Measurements from ENCODE around the gene ACOT8. TPM values are rescaled to one million over a fixed set of nuclear protein-coding genes. Genes with fewer than 3 reads are reported as not detected.
"Not testable (repeated sequence)": the region's sequence is repeated elsewhere in the genome, so short reads cannot be mapped to it uniquely, and the experiment has no call there.

The ACOT8 gene
- total RNA-seq, 1 donor, result 13.9 TPM

- Histone ChIP-seq H3K9me3 (ENCODE audit: low read depth, low read length) (no peaks in the 10 kb centered on the region), H3K27me3 (ENCODE audit: insufficient read depth, low read length) (no peaks in the 10 kb centered on the region), H3K4me3 (ENCODE audit: low read length) (no peak overlapping the region), H3K4me1 (ENCODE audit: insufficient read depth, low read length) (peaks cover 43% of the 10 kb centered on the region)
These were observed 24.6 kb downstream of the ACOT8 start for GRCh38 chr20:45832619-45833018.

GRCh38 chr20:45829673-45830106 is 27.5 kb downstream of the ACOT8 start:
- not testable (repeated sequence) for H3K4me3 ChIP-seq (ENCODE audit: low read length); H3K27me3 ChIP-seq (ENCODE audit: insufficient read depth, low read length); H3K9me3 ChIP-seq (ENCODE audit: low read depth, low read length)
- peaks cover 30% of the 10 kb centered on the region for H3K4me1 ChIP-seq (ENCODE audit: insufficient read depth, low read length)

GRCh38 chr20:45828589-45828988 is 28.6 kb downstream of the ACOT8 start:
- no peak overlapping the region for H3K4me3 ChIP-seq (ENCODE audit: low read length)
- H3K27me3 ChIP-seq (ENCODE audit: insufficient read depth, low read length), result peaks cover 6% of the 10 kb centered on the region
- no peaks in the 10 kb centered on the region for H3K9me3 ChIP-seq (ENCODE audit: low read depth, low read length)
- peaks cover 31% of the 10 kb centered on the region for H3K4me1 ChIP-seq (ENCODE audit: insufficient read depth, low read length)

GRCh38 chr20:45827712-45828111 is 29.5 kb downstream of the ACOT8 start:
- peaks cover 33% of the 10 kb centered on the region for H3K4me1 ChIP-seq (ENCODE audit: insufficient read depth, low read length)
- no peaks in the 10 kb centered on the region for H3K9me3 ChIP-seq (ENCODE audit: low read depth, low read length)
- no peak overlapping the region for H3K4me3 ChIP-seq (ENCODE audit: low read length)
- H3K27me3 ChIP-seq (ENCODE audit: insufficient read depth, low read length), result peaks cover 15% of the 10 kb centered on the region

- peaks cover 30% of the 10 kb centered on the region for H3K4me1 ChIP-seq (ENCODE audit: insufficient read depth, low read length)
- no peak within 1 kb of the TSS for H3K4me3 ChIP-seq (ENCODE audit: low read length)
- H3K27me3 ChIP-seq (ENCODE audit: insufficient read depth, low read length), result peaks cover 16% of the 10 kb centered on the region
- no peaks in the 10 kb centered on the region for H3K9me3 ChIP-seq (ENCODE audit: low read depth, low read length)
These were observed 30.1 kb downstream of the ACOT8 start, which contains the start of gene TNNC2 for GRCh38 chr20:45827030-45827652. Gene TNNC2, minus strand, starts transcription at chr20:45827312. Its CDS starts 64 bp downstream, at chr20:45827248.

GRCh38 chr20:45826381-45827019 is 30.7 kb downstream of the ACOT8 start:
- peaks cover 19% of the 10 kb centered on the region for H3K27me3 ChIP-seq (ENCODE audit: insufficient read depth, low read length)
- H3K9me3 ChIP-seq (ENCODE audit: low read depth, low read length), result no peaks in the 10 kb centered on the region
- no peak overlapping the region for H3K4me3 ChIP-seq (ENCODE audit: low read length)
- H3K4me1 ChIP-seq (ENCODE audit: insufficient read depth, low read length), result peaks cover 24% of the 10 kb centered on the region

- peaks cover 19% of the 10 kb centered on the region for H3K27me3 ChIP-seq (ENCODE audit: insufficient read depth, low read length)
- H3K9me3 ChIP-seq (ENCODE audit: low read depth, low read length), result no peaks in the 10 kb centered on the region
- H3K4me3 ChIP-seq (ENCODE audit: low read length), result no peak overlapping the region
- H3K4me1 ChIP-seq (ENCODE audit: insufficient read depth, low read length), result peaks cover 27% of the 10 kb centered on the region
These were observed 33.0 kb downstream of the ACOT8 start for GRCh38 chr20:45823949-45824835.

GRCh38 chr20:45822857-45823256 is 34.3 kb downstream of the ACOT8 start:
- Histone ChIP-seq H3K9me3 (ENCODE audit: low read depth, low read length) (no peaks in the 10 kb centered on the region), H3K27me3 (ENCODE audit: insufficient read depth, low read length) (peaks cover 19% of the 10 kb centered on the region), H3K4me3 (ENCODE audit: low read length) (no peak overlapping the region), H3K4me1 (ENCODE audit: insufficient read depth, low read length) (peaks cover 27% of the 10 kb centered on the region)

- H3K4me1 ChIP-seq (ENCODE audit: insufficient read depth, low read length), result peaks cover 27% of the 10 kb centered on the region
- H3K4me3 ChIP-seq (ENCODE audit: low read length), result no peak overlapping the region
- H3K9me3 ChIP-seq (ENCODE audit: low read depth, low read length), result no peaks in the 10 kb centered on the region
- H3K27me3 ChIP-seq (ENCODE audit: insufficient read depth, low read length), result peaks cover 19% of the 10 kb centered on the region
These were observed 35.2 kb downstream of the ACOT8 start for GRCh38 chr20:45821947-45822346.

GRCh38 chr20:45819466-45819865 is 37.7 kb downstream of the ACOT8 start:
- Histone ChIP-seq H3K4me3 (ENCODE audit: low read length) (no peak overlapping the region), H3K27me3 (ENCODE audit: insufficient read depth, low read length) (peaks cover 19% of the 10 kb centered on the region), H3K9me3 (ENCODE audit: low read depth, low read length) (no peaks in the 10 kb centered on the region), H3K4me1 (ENCODE audit: insufficient read depth, low read length) (peaks cover 27% of the 10 kb centered on the region)

- Histone ChIP-seq H3K4me1 (ENCODE audit: insufficient read depth, low read length) (peaks cover 20% of the 10 kb centered on the region), H3K4me3 (ENCODE audit: low read length) (no peak overlapping the region), H3K27me3 (ENCODE audit: insufficient read depth, low read length) (peaks cover 9% of the 10 kb centered on the region)
These were observed 39.0 kb downstream of the ACOT8 start for GRCh38 chr20:45818239-45818638.

GRCh38 chr20:45817376-45818194 is 39.6 kb downstream of the ACOT8 start:
- peaks cover 20% of the 10 kb centered on the region for H3K4me1 ChIP-seq (ENCODE audit: insufficient read depth, low read length)
- H3K9me3 ChIP-seq (ENCODE audit: low read depth, low read length), result no peaks in the 10 kb centered on the region
- peaks cover 3% of the 10 kb centered on the region for H3K27me3 ChIP-seq (ENCODE audit: insufficient read depth, low read length)
- H3K4me3 ChIP-seq (ENCODE audit: low read length), result no peak overlapping the region

More at GRCh38 chr20:45818239-45818638, 39.0 kb downstream of the ACOT8 start:
- H3K9me3 ChIP-seq (ENCODE audit: low read depth, low read length), result no peaks in the 10 kb centered on the region

GRCh38 chr20:45816951-45817350 is 40.2 kb downstream of the ACOT8 start:
- Histone ChIP-seq H3K4me3 (ENCODE audit: low read length) (no peak overlapping the region), H3K4me1 (ENCODE audit: insufficient read depth, low read length) (peaks cover 20% of the 10 kb centered on the region), H3K27me3 (ENCODE audit: insufficient read depth, low read length) (peaks cover 1% of the 10 kb centered on the region), H3K9me3 (ENCODE audit: low read depth, low read length) (no peaks in the 10 kb centered on the region)

GRCh38 chr20:45814314-45814713 is 42.9 kb downstream of the ACOT8 start:
- Histone ChIP-seq H3K27me3 (ENCODE audit: insufficient read depth, low read length) (no peaks in the 10 kb centered on the region), H3K9me3 (ENCODE audit: low read depth, low read length) (no peaks in the 10 kb centered on the region), H3K4me3 (ENCODE audit: low read length) (no peak overlapping the region), H3K4me1 (ENCODE audit: insufficient read depth, low read length) (peaks cover 18% of the 10 kb centered on the region)

Measured in mononuclear cell (primary cell).